Panc1 (cell line): Measurements from ENCODE around the gene DHX38.

Source experiments
- CTCF ChIP-seq: fragments of 450-650 bp; IDR thresholded peaks from 2 replicates; pipeline ENCODE4 v1.5.1; 2017; ENCODE audit warnings: mild to moderate bottlenecking
- POLR2AphosphoS5 ChIP-seq: IDR thresholded peaks from 2 replicates; pipeline ENCODE4 v1.6.1; 2012; ENCODE audit warnings: mild to moderate bottlenecking, low read depth, low read length, moderate library complexity
- REST ChIP-seq, 2 experiments: IDR thresholded peaks; 2 replicates each; pipeline ENCODE4 v1.6.1; 2011 to 2012; ENCODE audit warnings: low read depth in 2 of 2, control low read depth in 1 of 2, low read length in 1 of 2, mild to moderate bottlenecking in 1 of 2, moderate library complexity in 1 of 2; ENCODE audit not compliant: insufficient read depth in 1 of 2

GRCh38 chr16:72101195-72101594 is 7.5 kb downstream of the DHX38 start:
- TF ChIP-seq CTCF (no peak), POLR2AphosphoS5 (no peak), REST (IDR thresholded peaks at IDR 0.05; ENCODE audit: insufficient read depth in 1 of 2, low read depth in 2 of 2, low read length in 1 of 2) (no peak)
